Right hindlimb (tissue), 1 donor: ENCODE measurements around the gene CD52.

Experiments used
- DNase-seq: peaks from one replicate; pipeline ENCODE4 v3.0.0-alpha.2; 2018

Gene CD52

DNA sequence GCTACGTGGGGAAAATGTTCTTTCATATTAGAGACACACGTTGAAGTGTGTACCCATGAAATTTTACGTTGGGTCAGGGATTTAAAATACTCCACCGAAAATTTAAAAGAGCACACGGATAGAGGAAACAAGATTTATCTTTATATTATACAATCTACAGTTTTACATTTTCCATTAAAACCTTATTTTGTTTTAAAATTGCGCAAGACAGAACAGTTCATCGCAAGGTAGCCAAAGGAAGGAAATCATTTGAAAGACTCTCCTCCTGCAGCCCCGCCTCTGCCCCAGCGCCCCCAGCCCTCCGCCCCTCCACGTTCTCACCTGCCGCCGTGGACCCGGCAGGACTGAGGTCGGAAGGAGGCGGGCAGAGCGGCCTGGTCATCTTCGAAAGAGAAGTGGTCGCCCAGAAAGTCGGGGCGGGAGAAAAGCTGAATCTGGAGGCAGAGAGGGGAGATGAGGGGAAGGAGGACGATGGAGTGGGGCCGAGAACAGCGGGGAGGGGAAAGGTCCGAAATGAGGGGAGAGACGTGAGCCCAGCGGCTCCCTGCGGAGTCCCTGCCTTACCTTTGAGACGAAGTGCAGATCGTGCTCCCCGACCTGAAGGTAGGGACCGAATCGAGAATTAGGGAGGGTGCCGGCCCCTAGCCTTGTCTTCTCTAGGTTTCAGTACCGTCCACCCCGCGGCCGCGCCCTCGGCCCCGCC lies 18.2 kb downstream of the CD52 start:
- DNase-seq = no peak

DNA sequence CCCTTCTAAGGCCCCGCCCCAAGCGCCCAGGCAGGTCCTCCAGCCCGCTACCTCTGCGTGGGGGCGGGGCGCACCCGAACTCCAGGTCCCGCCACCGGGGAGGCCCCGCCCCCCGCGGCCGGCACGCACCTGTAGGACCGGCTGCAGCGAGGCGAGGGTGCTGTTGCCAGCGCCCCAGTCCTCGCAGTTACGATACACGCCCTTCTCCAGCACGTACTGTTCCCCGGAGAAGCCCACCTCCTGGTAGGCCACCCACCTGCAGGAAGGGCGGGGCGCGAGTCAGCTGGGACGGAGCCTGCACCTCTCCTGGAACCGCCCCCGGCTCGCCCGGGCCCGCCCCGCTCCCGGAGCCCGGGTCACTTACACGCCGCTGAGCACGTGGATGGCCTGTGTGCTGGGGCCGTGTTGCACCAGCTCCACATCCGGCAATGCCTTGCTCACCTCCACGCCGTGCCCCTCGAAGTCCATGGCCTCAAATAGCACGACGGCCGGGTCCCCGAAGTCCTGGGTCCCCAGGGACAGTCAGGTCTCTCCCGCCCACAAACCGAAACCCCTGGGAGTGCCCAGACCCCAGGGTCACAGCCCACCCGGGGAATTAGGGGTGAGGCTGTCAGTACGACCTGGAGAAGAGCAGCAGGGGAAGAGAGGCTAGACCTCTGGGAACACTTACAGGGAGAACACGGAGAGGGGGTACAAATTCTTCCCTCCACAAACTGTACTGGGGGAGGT lies 18.9 kb downstream of the CD52 start:
- DNase-seq = no peak

DNA sequence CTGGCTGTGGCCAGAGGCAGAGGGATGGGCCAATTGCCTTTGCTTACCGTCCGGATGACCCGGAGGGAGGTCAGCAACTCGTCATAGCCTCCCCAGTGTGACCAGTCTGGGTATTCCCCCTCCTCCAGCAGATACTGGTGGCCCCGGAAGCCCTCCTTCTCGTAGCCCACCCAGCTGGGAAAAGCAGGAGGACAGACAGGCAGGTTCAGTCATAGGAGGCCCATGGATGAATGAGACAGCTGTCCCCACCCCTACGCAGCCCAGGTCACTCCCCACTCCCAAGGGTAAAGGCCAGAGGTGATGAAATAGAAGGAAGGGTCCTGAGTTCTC lies 19.4 kb downstream of the CD52 start:
- no peak for DNase-seq

DNA sequence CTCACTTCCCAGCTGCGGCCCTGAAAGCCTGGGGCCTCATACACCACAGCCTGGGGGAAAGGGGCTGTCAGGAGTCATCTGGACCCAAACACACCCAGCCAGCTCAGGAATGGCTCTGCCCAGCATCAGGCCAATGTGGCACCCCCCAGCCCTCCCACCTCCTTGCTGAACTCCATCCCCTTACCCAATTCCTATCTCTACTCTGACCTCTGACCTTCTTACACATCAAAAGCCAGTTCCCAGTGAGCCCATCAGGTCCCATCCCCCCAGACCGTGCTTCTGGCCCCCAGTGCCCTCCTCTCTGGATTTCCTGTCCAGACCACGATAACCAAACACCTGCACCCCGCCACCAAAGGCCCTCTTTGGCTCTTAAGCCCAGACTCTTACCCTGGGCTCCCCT lies 19.9 kb downstream of the CD52 start:
- no peak for DNase-seq

DNA sequence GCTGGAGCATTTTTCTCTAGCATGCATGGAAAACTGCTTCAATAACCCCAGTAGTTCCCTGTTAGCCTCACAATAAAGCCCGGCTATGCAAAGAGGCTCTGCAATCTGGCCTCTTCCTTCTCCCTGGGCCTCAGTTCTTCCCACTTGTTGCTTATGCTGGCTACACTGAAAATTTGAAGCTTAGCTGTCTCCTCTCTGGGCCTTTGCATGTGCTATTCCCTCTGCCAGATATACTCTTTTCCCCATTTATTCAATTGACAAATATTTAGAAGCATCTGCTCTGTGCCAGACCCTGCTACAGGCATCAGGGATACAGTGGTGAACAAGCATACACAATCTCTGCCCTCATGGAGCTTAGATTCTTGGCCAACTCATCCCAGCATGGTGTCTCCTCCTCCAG lies 20.9 kb downstream of the CD52 start:
- no peak for DNase-seq

DNA sequence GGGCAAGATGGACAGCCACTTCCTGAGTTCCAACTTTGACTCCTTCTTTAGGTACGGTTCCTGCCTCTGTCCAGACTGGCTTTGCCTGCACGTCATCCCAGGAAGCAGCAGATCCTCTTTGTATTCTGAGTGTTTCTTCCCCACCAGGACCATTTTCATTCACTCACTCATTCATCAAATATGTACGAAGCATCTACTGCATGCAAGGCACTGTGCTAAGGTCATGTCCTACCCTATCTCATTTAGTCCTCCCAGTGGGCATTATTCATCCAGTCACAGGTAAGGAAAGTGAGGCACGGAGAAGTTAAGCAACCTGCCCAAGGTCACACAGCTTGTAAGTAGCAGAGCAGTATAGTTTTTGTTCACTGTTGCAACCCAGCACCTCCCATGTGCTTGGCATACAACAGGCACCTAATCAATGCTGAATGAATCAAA lies 22.3 kb downstream of the CD52 start:
- DNase-seq = no peak

DNA sequence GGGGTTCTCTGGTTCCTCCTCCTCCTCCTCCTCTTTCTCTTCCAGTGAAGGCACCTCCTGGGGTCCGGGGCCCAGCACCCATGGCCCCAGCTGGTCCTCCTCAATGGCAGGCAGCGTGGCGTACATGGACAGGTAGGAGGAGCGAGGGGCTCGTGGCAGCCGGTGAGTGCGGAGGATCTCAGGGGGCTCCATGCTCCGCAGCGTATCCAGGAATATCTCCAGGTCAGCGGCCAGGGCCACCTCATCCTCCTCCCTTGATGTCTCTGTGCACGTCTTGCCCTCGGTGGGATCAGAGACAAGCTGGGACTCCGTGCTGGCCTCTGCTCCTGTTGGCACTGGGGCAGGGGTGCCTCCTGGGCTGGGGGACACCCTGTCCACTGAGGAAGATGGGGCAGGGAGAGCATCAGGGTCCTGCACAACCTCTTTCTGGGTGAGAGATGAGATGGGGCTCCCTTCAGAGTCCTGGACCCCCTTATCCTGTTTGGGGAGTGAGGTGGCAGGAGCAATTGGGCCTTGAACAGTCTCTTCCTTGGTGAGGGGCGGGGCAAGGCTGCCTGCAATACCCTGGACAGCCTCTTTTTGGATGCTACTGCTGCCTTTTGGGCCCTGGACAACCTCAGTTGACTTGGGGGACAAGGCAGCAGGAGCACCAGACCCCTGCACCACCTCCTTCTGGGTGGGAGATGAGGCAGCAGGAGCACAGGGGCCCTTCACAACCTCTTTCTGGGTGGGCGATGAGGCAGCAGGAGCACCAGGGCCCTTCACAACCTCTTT lies 26.6 kb downstream of the CD52 start:
- no peak for DNase-seq

DNA sequence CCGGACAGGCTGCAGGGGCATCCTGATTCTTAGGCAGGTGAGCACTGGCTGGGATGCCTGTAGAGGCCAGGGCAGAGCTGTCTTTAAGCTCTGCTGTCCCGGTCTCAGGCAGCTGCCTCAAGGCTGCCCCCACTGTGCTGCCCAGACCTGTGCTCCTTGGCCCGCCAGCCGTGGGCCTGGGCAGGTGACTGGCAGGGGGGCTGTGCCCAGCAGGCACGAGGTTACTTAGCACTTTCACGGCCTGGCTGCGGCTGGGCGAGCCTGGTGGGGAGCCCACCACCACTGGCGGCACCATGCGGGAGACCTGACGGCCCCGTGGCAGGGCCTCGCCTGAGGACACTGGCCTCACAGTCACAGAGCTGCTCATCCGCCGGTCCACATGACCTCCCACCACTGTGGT lies 28.0 kb downstream of the CD52 start:
- no peak for DNase-seq

DNA sequence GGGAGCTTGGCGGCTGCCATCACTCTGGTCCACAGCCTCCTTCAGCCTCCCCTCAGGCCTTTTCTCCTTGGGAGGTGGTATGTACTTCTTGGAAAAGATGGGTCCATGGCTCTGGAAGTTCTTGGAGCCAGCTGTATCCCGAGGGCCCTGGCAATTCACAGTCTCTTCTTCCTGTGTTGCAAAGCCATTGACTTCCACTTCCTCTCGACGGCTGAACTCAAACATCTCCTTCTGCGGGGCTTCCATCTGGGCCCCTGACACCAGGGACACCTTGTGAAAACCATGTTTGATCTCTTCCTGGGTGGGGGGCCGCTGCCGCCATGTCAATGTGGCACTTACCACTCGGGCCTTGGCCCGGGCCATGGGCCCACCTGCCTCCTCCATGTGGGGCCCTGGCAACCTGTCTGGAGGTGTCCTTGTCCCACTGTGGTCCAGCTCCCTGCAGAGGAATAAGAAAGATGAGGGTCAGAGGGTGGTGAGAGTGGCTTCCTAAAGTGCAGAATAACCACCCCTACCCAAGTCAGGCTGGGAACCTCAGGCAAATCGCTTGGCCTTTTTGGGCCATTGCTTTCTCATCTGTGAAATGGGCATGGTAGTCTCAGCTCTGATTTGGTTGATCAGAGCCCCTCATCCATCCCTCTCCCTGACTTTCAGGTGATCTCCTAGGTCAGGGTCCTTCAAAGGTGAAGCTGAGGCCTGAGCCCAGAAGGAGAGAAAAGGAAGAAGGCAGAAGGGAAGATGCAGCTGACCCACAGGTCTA lies 28.7 kb downstream of the CD52 start:
- no peak for DNase-seq

DNA sequence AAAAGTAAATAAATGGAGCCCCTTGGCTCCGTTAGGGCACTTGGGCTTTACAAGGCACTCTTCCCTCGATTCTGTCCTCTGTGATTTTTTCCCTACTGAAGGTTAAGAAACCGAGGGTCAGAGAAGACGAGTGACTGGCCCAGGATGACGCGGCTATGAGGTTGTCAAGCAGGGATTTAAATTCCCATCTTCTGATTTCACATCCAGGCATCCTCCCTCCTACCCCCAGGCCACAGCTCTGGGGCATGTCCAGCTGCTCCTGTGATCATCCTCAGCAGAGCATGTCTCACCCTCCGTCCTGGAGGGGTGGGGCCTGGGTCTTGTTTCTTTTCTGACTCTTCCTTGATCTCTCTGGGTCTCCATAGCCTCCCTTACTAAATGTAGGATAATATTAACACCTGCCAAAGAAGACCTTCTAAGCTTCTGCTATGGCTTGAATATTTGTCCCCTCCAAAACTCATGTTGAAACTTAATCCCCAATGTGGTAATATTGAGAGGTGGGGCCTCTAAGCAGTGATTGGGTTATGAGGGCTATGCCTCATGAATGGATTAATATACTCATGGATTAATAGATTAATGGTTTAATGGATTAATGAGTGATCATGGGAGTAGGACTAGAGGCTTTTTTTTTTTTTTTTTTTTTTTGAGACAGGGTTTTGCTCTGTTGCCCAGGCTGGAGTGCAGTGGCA lies 31.6 kb downstream of the CD52 start:
- no peak for DNase-seq

DNA sequence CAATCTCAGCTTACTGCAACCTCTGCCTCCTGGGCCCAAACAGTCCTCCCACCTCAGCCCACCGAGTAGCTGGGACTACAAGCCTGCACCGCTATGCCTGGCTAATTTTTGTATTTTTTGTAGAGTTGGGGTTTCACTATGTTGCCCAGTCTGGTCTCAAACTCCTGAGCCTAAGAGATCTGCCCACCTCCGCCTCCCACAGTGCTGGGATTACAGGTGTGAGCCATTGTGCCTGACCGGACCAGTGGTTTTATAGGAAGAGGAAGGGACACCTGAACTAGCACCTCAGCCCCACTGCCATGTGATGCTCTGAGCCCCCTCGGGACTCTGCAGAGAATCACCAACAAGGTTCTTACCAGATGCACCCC lies 32.1 kb downstream of the CD52 start:
- DNase-seq = no peak

DNA sequence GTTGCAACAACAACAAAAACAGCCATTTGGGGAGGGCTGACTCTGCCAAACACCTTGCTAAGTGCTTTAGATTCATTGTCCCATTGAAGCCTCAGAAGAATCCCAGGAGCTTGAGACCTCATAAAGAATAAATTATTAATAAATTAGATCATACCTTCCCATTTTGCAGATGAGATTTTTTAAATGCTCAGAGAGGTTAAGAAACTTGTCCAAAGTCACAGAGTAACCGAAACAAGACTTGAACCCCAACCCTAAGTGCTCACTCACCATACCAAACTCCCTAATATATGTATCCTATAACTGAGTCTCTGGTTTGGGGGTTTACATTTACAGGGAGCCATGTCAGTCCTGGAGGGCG lies 32.6 kb downstream of the CD52 start:
- DNase-seq = no peak

DNA sequence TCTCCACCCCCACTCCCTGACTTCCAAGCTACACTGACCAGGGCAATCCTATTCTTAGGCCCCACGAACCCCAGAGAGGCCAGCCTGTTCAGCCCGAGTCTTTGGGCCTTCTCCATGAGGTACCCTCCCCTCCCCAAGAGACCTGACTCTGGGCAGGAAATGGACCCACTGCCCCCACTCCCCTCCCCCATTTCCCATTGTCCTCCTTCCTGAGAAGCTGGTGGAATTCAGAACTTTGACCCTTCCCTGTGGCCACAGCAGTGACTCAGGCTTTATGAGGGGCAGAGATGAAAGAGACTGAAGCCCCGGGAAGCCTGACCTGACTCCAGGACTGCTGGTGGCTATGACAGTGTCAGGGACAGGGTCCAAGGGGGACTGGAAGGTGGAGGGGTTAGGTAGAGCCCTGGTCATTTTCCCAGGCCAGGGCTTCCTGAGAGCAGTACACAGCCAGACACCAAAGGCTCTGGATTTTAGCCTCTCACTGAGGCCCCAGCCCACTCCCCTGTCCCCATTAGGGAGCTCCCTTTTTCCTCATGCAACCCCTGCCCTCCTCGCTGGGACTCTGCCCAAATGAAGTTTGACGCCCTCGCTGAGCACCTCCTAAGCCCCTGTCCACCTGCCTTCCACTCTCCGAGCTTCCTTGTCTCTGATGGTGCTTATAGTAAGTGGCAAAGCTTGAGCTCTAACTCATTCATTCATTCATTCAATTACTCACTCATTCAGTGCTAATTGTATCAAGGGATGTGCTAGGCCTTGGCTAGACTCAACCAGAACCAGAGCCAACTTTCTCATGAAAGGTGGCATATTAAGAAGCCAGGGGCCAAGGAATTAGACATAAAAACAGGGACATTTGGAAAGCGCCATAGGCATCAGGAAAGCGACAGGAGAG lies 33.2 kb downstream of the CD52 start:
- no peak for DNase-seq

DNA sequence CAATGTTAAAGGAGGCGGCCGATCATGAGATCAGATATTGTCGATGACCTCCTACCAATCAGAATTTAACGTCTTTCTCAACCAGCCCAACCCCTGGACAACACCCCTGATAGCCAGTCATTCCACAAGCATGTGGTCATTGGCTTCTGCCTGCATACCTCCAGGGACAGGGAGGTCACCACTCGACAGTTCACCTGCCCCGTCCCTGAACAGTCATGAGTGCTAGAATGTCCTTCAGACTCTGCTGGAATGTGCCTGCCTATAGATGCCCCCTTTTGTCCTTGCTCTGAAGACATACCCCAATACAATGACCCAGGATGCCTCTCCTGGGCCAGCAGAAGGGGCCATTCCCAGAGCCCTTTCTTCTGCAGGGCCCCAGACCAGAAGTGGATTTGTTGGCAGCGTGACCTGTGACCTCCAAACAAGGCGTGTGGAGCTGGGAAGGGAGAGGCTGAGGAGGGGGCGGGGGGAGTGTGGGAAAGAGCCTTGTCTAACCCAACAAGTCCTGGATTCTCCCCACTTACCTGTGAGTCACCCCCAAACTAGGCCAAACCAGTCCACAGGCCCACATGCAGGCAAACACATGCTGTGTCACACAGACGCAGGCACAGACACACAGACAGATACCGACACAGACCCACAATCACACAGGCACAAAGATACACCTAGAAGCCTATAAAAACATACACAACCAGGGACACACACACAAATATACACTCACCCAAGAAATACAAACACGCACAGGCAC lies 34.0 kb downstream of the CD52 start:
- DNase-seq = no peak

DNA sequence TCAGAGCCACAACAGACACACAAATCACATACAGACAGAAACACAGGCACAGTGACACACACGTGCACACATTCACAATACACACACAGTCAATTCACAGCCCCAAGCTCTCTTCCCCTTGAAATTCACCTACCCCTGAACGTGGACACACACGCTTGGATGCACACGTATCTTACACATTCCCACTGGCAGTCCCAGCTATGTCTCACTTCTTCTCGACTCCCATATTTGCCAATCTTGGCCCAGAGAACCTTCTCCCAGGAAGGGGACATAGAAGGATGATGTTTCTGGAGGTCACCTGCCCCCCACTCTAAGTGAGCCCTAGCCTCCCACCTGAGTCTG lies 34.6 kb downstream of the CD52 start:
- no peak for DNase-seq

DNA sequence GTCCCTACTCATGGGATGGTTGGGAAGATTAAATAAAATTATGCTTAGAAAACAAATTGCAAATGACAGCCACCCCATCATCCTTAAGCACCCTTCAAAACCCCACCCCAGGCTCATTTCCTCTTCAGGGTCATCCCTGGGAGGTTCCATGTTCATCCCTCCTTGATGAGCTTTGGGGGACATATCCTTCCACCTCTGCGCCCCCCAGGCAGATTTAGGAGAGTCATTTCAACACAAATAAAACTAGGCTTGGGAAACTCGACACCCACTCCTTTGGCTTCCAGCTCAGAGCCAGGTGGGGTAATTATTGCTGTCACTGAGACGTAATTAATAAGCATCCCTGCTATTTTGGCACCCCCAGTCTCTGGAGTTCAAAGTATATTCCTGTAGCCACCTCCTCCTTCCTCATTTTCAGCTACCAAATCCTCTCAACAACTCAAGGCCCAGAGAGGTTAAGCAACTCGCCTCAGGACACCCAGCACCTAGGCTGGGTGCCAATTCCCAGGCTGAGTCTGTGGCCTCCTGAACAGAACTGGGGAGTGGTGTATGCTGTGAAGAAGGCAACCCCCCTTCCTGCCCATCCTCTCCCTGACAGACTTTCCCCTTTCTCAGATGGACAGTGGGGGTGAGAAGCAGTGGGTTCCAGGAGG lies 35.6 kb downstream of the CD52 start:
- DNase-seq = no peak

DNA sequence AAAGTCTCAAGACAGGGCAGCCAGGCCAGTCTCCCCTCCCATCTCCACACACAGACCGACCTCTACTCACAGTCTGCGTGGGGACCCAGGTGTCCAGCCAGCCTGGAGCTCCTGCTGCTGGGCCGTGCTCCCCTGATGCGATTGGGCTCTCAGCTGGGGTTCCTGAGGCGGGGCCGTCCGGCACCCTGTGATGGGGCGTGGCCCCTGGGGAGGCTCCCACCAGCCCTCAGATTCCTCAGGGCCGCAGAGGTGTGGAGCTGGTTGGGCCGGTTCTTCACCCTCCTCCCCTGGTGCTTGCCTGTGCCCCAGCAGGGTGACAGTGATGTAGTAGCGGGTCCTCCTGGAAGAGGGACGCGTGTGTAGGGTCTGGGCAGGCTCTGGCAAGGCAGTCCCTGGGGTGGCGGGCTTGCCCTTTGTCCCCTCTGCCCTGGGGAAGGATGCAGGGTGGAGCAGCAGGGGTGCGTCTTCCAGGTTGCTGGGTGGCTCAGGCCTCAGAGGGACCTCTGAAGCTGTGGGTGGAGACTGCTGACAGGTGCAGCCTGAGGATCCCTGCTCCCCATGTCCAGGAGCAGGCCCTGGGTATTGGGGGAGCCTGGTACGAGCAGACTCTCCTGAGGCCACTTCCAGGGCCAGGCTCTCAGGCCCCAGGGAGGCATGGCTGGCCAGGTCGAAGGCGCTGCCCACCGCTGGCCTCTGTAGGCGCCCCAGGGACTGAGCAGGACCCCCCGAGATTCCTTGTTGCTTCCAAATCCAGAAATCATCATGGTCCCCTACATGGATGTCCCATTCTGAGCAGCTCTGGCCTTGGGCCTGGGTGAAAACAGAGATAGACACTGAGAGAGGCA lies 36.4 kb downstream of the CD52 start, which contains the start of gene CRYBG2:
CRYBG2 (minus strand) TSS at position 155 of the 845 bp plus-strand sequence. CDS start 7,473 bp downstream, outside the sequence.
- no peak for DNase-seq

DNA sequence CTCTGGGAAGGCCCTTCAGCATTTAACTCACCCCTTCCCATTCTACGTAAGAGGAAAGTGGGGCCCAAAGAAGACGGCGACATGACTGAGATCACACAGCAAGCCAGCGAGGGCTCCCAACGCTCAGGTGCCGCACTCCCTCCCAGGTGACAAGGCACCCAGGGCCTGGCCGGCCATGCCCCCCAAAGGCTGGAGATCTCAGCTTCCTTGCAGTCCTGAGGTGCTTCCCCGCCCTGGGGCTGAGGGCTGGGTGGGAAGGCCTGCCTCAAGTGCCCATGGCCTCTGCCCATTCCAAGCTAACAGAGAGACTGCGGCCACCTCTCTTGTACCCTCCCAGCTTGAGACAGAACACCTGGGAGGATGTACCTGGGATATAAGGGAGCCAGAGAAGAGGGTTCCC lies 37.2 kb downstream of the CD52 start:
- DNase-seq = no peak

DNA sequence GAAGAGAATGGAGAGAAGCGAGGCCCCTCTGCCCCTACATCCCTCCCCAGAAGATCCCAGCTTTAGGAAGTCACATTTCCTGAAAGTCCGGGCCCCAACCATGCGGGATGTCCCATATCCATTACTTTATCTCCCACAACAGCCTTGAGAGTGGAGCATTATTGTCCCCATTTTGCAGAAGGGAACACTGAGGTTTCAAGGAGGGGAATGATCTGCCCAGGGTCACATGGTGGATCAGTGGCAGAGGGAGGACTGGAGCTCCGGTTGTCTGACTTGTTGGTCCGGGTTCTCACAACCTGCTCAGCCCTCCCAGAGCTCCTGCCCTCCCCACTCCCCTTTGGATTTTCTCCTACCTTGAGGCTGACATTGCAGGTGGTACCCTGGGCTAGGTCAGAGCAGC lies 38.3 kb downstream of the CD52 start:
- no peak for DNase-seq
